ENCODE data around the gene KCNMB2.

GRCh38 chr3:178676942-178677790 is 140.9 kb downstream of the KCNMB2 start:
- no peak for TF ChIP-seq CTCF (IDR thresholded peaks at IDR 0.05)
- TF ChIP-seq POLR2A (IDR thresholded peaks at IDR 0.05): no peak

Measured in right lobe of liver (tissue), 4 donors.